PC-3 (cell line): ENCODE data around the gene CDK4.

Experiments
- EZH2 ChIP-seq: fragments of 300-600 bp; sonication (generic); IDR thresholded peaks from one replicate; pipeline ENCODE4 v1.6.1; 2017; ENCODE audit warnings: antibody characterized with exemption, mild to moderate bottlenecking, low read length; ENCODE audit not compliant: unreplicated experiment
- EZH2phosphoT487 ChIP-seq: fragments of 300-600 bp; sonication (generic); IDR thresholded peaks from 2 replicates; pipeline ENCODE4 v1.6.1; 2018; ENCODE audit warnings: mild to moderate bottlenecking, antibody characterized with exemption, low read length, borderline replicate concordance
- TF ChIP-seq, protein P1 (sequence below): fragments of 300-600 bp; sonication (generic); conservative IDR thresholded peaks from 2 replicates; pipeline ENCODE4 v1.5.1; 2017; ENCODE audit warnings: antibody characterized with exemption, low read depth, mild to moderate bottlenecking, low read length

DNA sequence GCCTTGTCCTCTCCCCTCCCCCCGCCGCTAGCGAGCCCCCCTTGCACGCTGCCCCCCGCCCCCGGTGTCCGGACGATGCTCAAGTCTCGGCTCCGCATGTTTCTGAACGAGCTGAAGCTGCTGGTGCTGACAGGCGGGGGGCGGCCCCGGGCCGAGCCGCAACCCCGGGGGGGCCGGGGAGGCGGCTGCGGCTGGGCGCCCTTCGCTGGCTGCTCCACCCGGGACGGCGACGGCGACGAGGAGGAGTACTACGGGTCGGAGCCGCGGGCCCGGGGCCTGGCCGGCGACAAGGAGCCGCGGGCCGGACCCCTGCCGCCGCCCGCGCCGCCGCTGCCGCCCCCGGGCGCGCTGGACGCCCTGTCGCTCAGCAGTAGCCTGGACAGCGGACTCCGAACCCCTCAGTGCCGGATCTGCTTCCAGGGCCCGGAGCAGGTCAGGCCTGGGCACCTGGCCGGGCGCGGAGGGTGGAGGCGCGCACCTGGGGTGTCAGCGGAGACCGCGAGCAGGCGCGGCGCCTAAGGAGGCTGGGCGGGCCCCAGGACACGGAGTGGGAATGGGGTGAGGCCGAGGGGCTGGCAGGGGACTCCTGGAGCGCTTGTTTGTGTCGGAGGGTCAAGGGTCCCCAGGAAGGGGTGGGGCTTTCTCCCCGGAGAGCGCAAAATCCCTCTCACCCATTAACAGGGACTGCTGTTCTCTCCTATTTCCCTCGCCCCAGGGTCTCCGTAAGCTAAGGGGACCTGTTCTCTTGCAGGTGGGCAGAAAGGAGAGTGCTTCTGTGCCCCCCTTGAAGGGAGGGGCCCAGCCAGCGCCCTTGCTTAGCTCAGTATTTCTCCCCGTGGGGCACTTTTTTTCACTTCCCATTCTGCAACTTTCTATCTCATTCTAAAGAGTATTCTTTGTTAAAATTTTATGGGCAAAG, 3.6 kb upstream of the CDK4 start:
- TF ChIP-seq, protein P1, sequence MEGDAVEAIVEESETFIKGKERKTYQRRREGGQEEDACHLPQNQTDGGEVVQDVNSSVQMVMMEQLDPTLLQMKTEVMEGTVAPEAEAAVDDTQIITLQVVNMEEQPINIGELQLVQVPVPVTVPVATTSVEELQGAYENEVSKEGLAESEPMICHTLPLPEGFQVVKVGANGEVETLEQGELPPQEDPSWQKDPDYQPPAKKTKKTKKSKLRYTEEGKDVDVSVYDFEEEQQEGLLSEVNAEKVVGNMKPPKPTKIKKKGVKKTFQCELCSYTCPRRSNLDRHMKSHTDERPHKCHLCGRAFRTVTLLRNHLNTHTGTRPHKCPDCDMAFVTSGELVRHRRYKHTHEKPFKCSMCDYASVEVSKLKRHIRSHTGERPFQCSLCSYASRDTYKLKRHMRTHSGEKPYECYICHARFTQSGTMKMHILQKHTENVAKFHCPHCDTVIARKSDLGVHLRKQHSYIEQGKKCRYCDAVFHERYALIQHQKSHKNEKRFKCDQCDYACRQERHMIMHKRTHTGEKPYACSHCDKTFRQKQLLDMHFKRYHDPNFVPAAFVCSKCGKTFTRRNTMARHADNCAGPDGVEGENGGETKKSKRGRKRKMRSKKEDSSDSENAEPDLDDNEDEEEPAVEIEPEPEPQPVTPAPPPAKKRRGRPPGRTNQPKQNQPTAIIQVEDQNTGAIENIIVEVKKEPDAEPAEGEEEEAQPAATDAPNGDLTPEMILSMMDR, result no peak
- no peak for TF ChIP-seq EZH2
- no peak for TF ChIP-seq EZH2phosphoT487
